ENCODE data around the gene GLT1D1. TPM values are rescaled to one million over a fixed set of nuclear protein-coding genes. Genes with fewer than 3 reads are reported as not detected.

Gene GLT1D1
- total and polyA plus RNA-seq, 2 of the 8 experiments (the other 6 are each of a cell fraction or from before 2014, with no cell fraction given): 1.5 to 3.6 TPM

DNA sequence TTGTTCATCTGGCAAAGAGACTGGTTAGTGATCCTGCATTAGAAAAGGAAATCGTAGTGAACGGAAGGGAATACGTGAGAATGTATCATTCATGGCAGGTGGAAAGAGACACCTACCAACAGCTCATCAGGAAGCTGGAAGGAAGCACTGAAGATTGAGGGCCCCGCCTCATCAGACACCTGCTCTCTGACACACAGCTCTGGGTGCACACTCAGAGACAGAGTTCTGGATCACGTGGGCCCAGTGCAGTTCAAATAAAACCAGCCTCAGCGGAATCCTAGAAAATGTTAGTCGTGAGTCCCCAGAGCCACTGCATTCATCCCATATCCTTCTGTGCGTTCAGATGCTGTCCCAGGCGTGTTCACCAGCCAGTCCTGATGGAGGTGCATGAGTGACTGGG lies 129.7 kb downstream of the GLT1D1 start (continued):
- TF ChIP-seq SAP30 (IDR thresholded peaks at IDR 0.05; ENCODE audit: insufficient read depth, insufficient replicate concordance, low read length) (no peak), YY1 (IDR thresholded peaks at IDR 0.05; ENCODE audit: low read depth, low read length) (no peak), KDM4A (IDR thresholded peaks at IDR 0.05; ENCODE audit: low read depth, low read length, severe bottlenecking) (no peak)

All from H1 (cell line).